ENCODE results near the gene TMEM245. TPM values are rescaled to one million over a fixed set of nuclear protein-coding genes. Genes with fewer than 3 reads are reported as not detected.

The TMEM245 gene
- total RNA-seq, 1 experiment from 2014 or later = 52.2 TPM

GRCh38 chr9:109003116-109003515 is 116.6 kb downstream of the TMEM245 start:
- Mint-ChIP-seq H3K4me1 (ENCODE audit: low read depth, unreplicated experiment) (peaks cover 5% of the 10 kb centered on the region), H3K9me3 (ENCODE audit: low read depth, unreplicated experiment) (no peaks in the 10 kb centered on the region), H3K36me3 (ENCODE audit: insufficient read depth, unreplicated experiment) (no peaks in the 10 kb centered on the region), H3K4me3 (ENCODE audit: low read depth, unreplicated experiment) (no peak overlapping the region), H3K27ac (ENCODE audit: unreplicated experiment) (no peak overlapping the region), H3K27me3 (ENCODE audit: unreplicated experiment) (no peaks in the 10 kb centered on the region)
- no peak for DNase-seq
- CTCF ChIA-PET = interaction anchor here (0.6 kb wide), 1 partner anchor 507 kb away, joined by 3 read pairs; no protein-coding TSS in a partner anchor
- intact Hi-C loops (cut with micrococcal nuclease; ENCODE audit: unreplicated experiment) = no loop called here
- BruUV-seq (replicated peaks) = no TSS peak
- TF ChIP-seq CTCF (IDR thresholded peaks at IDR 0.05; ENCODE audit: unreplicated experiment) = no peak

GRCh38 chr9:109002141-109002540 is 117.6 kb downstream of the TMEM245 start:
- intact Hi-C loops (cut with micrococcal nuclease; ENCODE audit: unreplicated experiment) = no loop called here
- Mint-ChIP-seq H3K27ac (ENCODE audit: unreplicated experiment) (no peak overlapping the region), H3K9me3 (ENCODE audit: low read depth, unreplicated experiment) (no peaks in the 10 kb centered on the region), H3K36me3 (ENCODE audit: insufficient read depth, unreplicated experiment) (no peaks in the 10 kb centered on the region), H3K4me1 (ENCODE audit: low read depth, unreplicated experiment) (peaks cover 15% of the 10 kb centered on the region), H3K4me3 (ENCODE audit: low read depth, unreplicated experiment) (no peak overlapping the region), H3K27me3 (ENCODE audit: unreplicated experiment) (no peaks in the 10 kb centered on the region)
- TF ChIP-seq CTCF (IDR thresholded peaks at IDR 0.05; ENCODE audit: unreplicated experiment) = no peak
- DNase-seq = no peak
- no TSS peak for BruUV-seq (replicated peaks)
- CTCF ChIA-PET = no interaction called here

GRCh38 chr9:109001275-109001676 is 118.5 kb downstream of the TMEM245 start:
- H3K27me3 Mint-ChIP-seq (ENCODE audit: unreplicated experiment) = no peaks in the 10 kb centered on the region
- H3K27ac Mint-ChIP-seq (ENCODE audit: unreplicated experiment) = no peak overlapping the region

GRCh38 chr9:108997112-108997511 is 122.6 kb downstream of the TMEM245 start:
- Mint-ChIP-seq H3K4me1 (ENCODE audit: low read depth, unreplicated experiment) (peaks cover 19% of the 10 kb centered on the region), H3K4me3 (ENCODE audit: low read depth, unreplicated experiment) (no peak overlapping the region), H3K27me3 (ENCODE audit: unreplicated experiment) (no peaks in the 10 kb centered on the region), H3K27ac (ENCODE audit: unreplicated experiment) (peak overlapping the region; percentile 9), H3K36me3 (ENCODE audit: insufficient read depth, unreplicated experiment) (no peaks in the 10 kb centered on the region), H3K9me3 (ENCODE audit: low read depth, unreplicated experiment) (no peaks in the 10 kb centered on the region)
- no peak for TF ChIP-seq CTCF (IDR thresholded peaks at IDR 0.05; ENCODE audit: unreplicated experiment)
- intact Hi-C loops (cut with micrococcal nuclease; ENCODE audit: unreplicated experiment) = no loop called here
- CTCF ChIA-PET = no interaction called here
- no peak for DNase-seq
- no TSS peak for BruUV-seq (replicated peaks)

More at GRCh38 chr9:109001275-109001676, 118.5 kb downstream of the TMEM245 start:
- Mint-ChIP-seq H3K4me3 (ENCODE audit: low read depth, unreplicated experiment) (no peak overlapping the region), H3K36me3 (ENCODE audit: insufficient read depth, unreplicated experiment) (no peaks in the 10 kb centered on the region), H3K9me3 (ENCODE audit: low read depth, unreplicated experiment) (no peaks in the 10 kb centered on the region), H3K4me1 (ENCODE audit: low read depth, unreplicated experiment) (peaks cover 19% of the 10 kb centered on the region)
- no peak for DNase-seq
- intact Hi-C loops (cut with micrococcal nuclease; ENCODE audit: unreplicated experiment) = no loop called here
- no peak for TF ChIP-seq CTCF (IDR thresholded peaks at IDR 0.05; ENCODE audit: unreplicated experiment)
- CTCF ChIA-PET = no interaction called here
- no TSS peak for BruUV-seq (replicated peaks)
